GM23338 (cell line): ENCODE results near the gene ADM2. TPM values are rescaled to one million over a fixed set of nuclear protein-coding genes. Genes with fewer than 3 reads are reported as not detected.

Source experiments
- ATAC-seq: fragments of 200-7000 bp; cut with Tn5 transposase; 3 replicates; pipeline ENCODE4 v1.9.1; 2020
- DNase-seq: peaks from one replicate; pipeline ENCODE4 v3.0.0-alpha.2; 2015; ENCODE audit warnings: low spot score
- H2AFZ ChIP-seq: fragments of 200-600 bp; sonication (generic); 2 replicates; pipeline ENCODE4 v1.8.0; 2016; ENCODE audit warnings: antibody characterized with exemption, mild to moderate bottlenecking, moderate library complexity
- H3F3A ChIP-seq: fragments of 200-600 bp; sonication (generic); replicated peaks from 2 replicates; pipeline ENCODE4 v1.8.0; 2017; ENCODE audit warnings: antibody characterized with exemption, mixed run types, low read depth
- H3K27ac ChIP-seq: fragments of 200-600 bp; sonication (generic); 2 replicates; pipeline ENCODE4 v1.6.1; 2016; ENCODE audit warnings: low read depth
- H3K27me3 ChIP-seq: fragments of 200-600 bp; sonication (generic); 2 replicates; pipeline ENCODE4 v1.8.0; 2016; ENCODE audit warnings: mild to moderate bottlenecking, mixed run types, moderate library complexity; ENCODE audit not compliant: insufficient read depth
- H3K36me3 ChIP-seq: fragments of 200-600 bp; sonication (generic); 2 replicates; pipeline ENCODE4 v1.8.0; 2016; ENCODE audit warnings: mild to moderate bottlenecking; ENCODE audit not compliant: insufficient read depth
- H3K4me1 ChIP-seq: fragments of 200-600 bp; sonication (generic); 2 replicates; pipeline ENCODE4 v1.8.0; 2016; ENCODE audit warnings: mild to moderate bottlenecking, moderate library complexity; ENCODE audit not compliant: insufficient read depth
- H3K4me2 ChIP-seq: fragments of 200-600 bp; sonication (generic); 2 replicates; pipeline ENCODE4 v1.7.1; 2017; ENCODE audit warnings: mixed run types
- H3K4me3 ChIP-seq: fragments of 200-600 bp; sonication (generic); 2 replicates; pipeline ENCODE4 v1.6.1; 2016; ENCODE audit warnings: mixed run types
- H3K79me2 ChIP-seq: fragments of 200-600 bp; sonication (generic); replicated peaks from 2 replicates; pipeline ENCODE4 v1.8.0; 2017; ENCODE audit warnings: mild to moderate bottlenecking; ENCODE audit not compliant: insufficient read depth
- H3K9me2 ChIP-seq: fragments of 200-600 bp; sonication (generic); 2 replicates; pipeline ENCODE4 v1.8.0; 2017; ENCODE audit not compliant: insufficient read depth
- H4K20me1 ChIP-seq: fragments of 200-600 bp; sonication (generic); replicated peaks from 2 replicates; pipeline ENCODE4 v1.8.0; 2017; ENCODE audit warnings: mild to moderate bottlenecking; ENCODE audit not compliant: insufficient read depth
- H3K27ac Mint-ChIP-seq: 2 replicates; pipeline ENCODE4 v1.8.0; 2020; ENCODE audit warnings: inconsistent platforms, mild to moderate bottlenecking, moderate library complexity, mixed read lengths
- H3K27me3 Mint-ChIP-seq: 3 replicates; pipeline ENCODE4 v1.8.0; 2022; ENCODE audit warnings: low read depth, mild to moderate bottlenecking, moderate library complexity, mixed read lengths, inconsistent platforms; ENCODE audit not compliant: insufficient read depth, poor library complexity
- H3K36me3 Mint-ChIP-seq: 3 replicates; pipeline ENCODE4 v1.8.0; 2021; ENCODE audit warnings: low read depth, mild to moderate bottlenecking, inconsistent platforms, moderate library complexity, mixed read lengths
- H3K4me1 Mint-ChIP-seq: 3 replicates; pipeline ENCODE4 v1.8.0; 2020; ENCODE audit warnings: mild to moderate bottlenecking, inconsistent platforms, mixed read lengths
- H3K4me3 Mint-ChIP-seq: 3 replicates; pipeline ENCODE4 v1.8.0; 2021; ENCODE audit warnings: moderate library complexity, mild to moderate bottlenecking, inconsistent platforms, mixed read lengths
- H3K9me3 Mint-ChIP-seq: 3 replicates; pipeline ENCODE4 v1.8.0; 2020; ENCODE audit warnings: moderate library complexity, mild to moderate bottlenecking, inconsistent platforms, mixed read lengths
- CREB1 ChIP-seq: fragments of 250-450 bp; sonication (Bioruptor Pico); IDR thresholded peaks from 2 replicates; pipeline ENCODE4 v1.5.0; 2020; ENCODE audit warnings: low read depth, mild to moderate bottlenecking, moderate library complexity
- CTCF ChIP-seq, 2 experiments: fragments of 200-600 bp in 1 of 2; sonication (generic) in 1 of 2; conservative IDR thresholded peaks; 2 replicates each; pipeline versions ENCODE4 v1.5.1 to v1.6.1; 2016 to 2017; ENCODE audit warnings: antibody characterized with exemption in 2 of 2, low read depth in 2 of 2, mild to moderate bottlenecking in 2 of 2, moderate library complexity in 1 of 2
- ETS1 ChIP-seq: IDR thresholded peaks from 2 replicates; pipeline ENCODE4 v1.6.1; 2016; ENCODE audit warnings: antibody characterized with exemption
- EZH2phosphoT487 ChIP-seq: fragments of 200-600 bp; sonication (generic); IDR thresholded peaks from one replicate; pipeline ENCODE4 v1.8.1; 2018; ENCODE audit warnings: antibody characterized with exemption; ENCODE audit not compliant: unreplicated experiment
- JUNB ChIP-seq: IDR thresholded peaks from one replicate; pipeline ENCODE4 v1.6.1; 2016; ENCODE audit warnings: antibody characterized with exemption; ENCODE audit not compliant: unreplicated experiment
- NANOG ChIP-seq: IDR thresholded peaks from 2 replicates; pipeline ENCODE4 v1.6.1; 2016; ENCODE audit warnings: antibody characterized with exemption, borderline replicate concordance
- STAT1 ChIP-seq: IDR thresholded peaks from one replicate; pipeline ENCODE4 v1.6.1; 2016; ENCODE audit warnings: antibody characterized with exemption; ENCODE audit not compliant: unreplicated experiment
- ZNF331 ChIP-seq: fragments of 250-450 bp; sonication (Bioruptor Pico); IDR thresholded peaks from 2 replicates; pipeline ENCODE4 v1.5.0; 2020; ENCODE audit warnings: low read depth, mild to moderate bottlenecking, moderate library complexity
- ZNF462 ChIP-seq: fragments of 250-450 bp; sonication (Bioruptor Pico); IDR thresholded peaks from 2 replicates; pipeline ENCODE4 v1.5.0; 2020; ENCODE audit warnings: mild to moderate bottlenecking, moderate library complexity
- polyA plus RNA-seq: library from polyadenylated mRNA; unstranded; fragments of >200 nt; fragmentation: Nextera tagmentation; extraction: Ambion mirVana; gene quantifications from 2 replicates; pipeline ENCODE4 v1.2.1, GENCODE V29; 2016
- total RNA-seq: library from RNA; depleted of rRNA; stranded (reverse); fragments of >200 nt; shearing (Covaris generic); gene quantifications from 2 replicates; pipeline ENCODE4 v1.2.3, GENCODE V29; 2014

The ADM2 gene
- total and polyA plus RNA-seq, 2 experiments from 2014 or later: 3.3 to 7.1 TPM

- H3K4me3 Mint-ChIP-seq: no peak overlapping the region
- H3K36me3 Mint-ChIP-seq: 0 out of 3 replicates have a peak, but pooled peaks cover 3% of the 10 kb centered on the region
- ATAC-seq (no peak), DNase-seq (no peak)
- Histone ChIP-seq H3K4me2 (no peak overlapping the region), H3K79me2 (no peaks in the 10 kb centered on the region), H3K27me3 (no peaks in the 10 kb centered on the region), H4K20me1 (no peaks in the 10 kb centered on the region), H3K4me1 (no peaks in the 10 kb centered on the region), H2AFZ (no peak overlapping the region), H3K4me3 (no peak overlapping the region), H3K27ac (no peak overlapping the region), H3K36me3 (no peaks in the 10 kb centered on the region), H3F3A (no peaks in the 10 kb centered on the region), H3K9me2 (no peaks in the 10 kb centered on the region)
- peaks cover 3% of the 10 kb centered on the region; the same call in 1 of the 3 replicates for H3K4me1 Mint-ChIP-seq
- TF ChIP-seq JUNB: no peak
- TF ChIP-seq ZNF462 (CRISPR knock-in tag): no peak
- no peak overlapping the region for H3K27ac Mint-ChIP-seq
- peaks cover 9% of the 10 kb centered on the region for H3K27me3 Mint-ChIP-seq
- no peaks in the 10 kb centered on the region for H3K9me3 Mint-ChIP-seq
These were observed 6.1 kb downstream of the ADM2 start for GRCh38 chr22:50487290-50488005.

- H2AFZ ChIP-seq: no peak overlapping the region
- no peaks in the 10 kb centered on the region for H3K27me3 ChIP-seq
- ATAC-seq: no peak
- H3K9me2 ChIP-seq: no peaks in the 10 kb centered on the region
- peaks cover 3% of the 10 kb centered on the region; the same call in 1 of the 3 replicates for H3K4me1 Mint-ChIP-seq
- no peaks in the 10 kb centered on the region for H3K9me3 Mint-ChIP-seq
- H3K4me1 ChIP-seq: no peaks in the 10 kb centered on the region
- no peaks in the 10 kb centered on the region for H4K20me1 ChIP-seq
- no peaks in the 10 kb centered on the region for H3K36me3 ChIP-seq
- 0 out of 3 replicates have a peak, but pooled peaks cover under 1% of the 10 kb centered on the region for H3K36me3 Mint-ChIP-seq
- H3K4me3 Mint-ChIP-seq: no peak overlapping the region
- H3K27me3 Mint-ChIP-seq: peaks cover 9% of the 10 kb centered on the region
- H3K27ac Mint-ChIP-seq: no peak overlapping the region
- no peak overlapping the region for H3K4me3 ChIP-seq
- H3K27ac ChIP-seq: no peak overlapping the region
- H3F3A ChIP-seq: no peaks in the 10 kb centered on the region
- H3K4me2 ChIP-seq: no peak overlapping the region
- no peak for DNase-seq
- no peaks in the 10 kb centered on the region for H3K79me2 ChIP-seq
- TF ChIP-seq EZH2phosphoT487 (no peak), CREB1 (CRISPR knock-in tag) (no peak), ZNF331 (CRISPR knock-in tag) (no peak), NANOG (no peak), STAT1 (no peak), CTCF (conservative IDR thresholded peaks at IDR 0.05; ENCODE audit: low read depth in 2 of 2) (no peak), ETS1 (no peak)
These were observed 6.8 kb downstream of the ADM2 start for GRCh38 chr22:50488006-50488677.
